OCI-M2 (cell line): ENCODE measurements around the gene RRBP1.

ENCODE experiments used
- DNase-seq: peaks from one replicate; lab custom pipeline; 2025; ENCODE audit not compliant: unreplicated experiment; lab: John Stamatoyannopoulos, UW

Gene RRBP1

DNA sequence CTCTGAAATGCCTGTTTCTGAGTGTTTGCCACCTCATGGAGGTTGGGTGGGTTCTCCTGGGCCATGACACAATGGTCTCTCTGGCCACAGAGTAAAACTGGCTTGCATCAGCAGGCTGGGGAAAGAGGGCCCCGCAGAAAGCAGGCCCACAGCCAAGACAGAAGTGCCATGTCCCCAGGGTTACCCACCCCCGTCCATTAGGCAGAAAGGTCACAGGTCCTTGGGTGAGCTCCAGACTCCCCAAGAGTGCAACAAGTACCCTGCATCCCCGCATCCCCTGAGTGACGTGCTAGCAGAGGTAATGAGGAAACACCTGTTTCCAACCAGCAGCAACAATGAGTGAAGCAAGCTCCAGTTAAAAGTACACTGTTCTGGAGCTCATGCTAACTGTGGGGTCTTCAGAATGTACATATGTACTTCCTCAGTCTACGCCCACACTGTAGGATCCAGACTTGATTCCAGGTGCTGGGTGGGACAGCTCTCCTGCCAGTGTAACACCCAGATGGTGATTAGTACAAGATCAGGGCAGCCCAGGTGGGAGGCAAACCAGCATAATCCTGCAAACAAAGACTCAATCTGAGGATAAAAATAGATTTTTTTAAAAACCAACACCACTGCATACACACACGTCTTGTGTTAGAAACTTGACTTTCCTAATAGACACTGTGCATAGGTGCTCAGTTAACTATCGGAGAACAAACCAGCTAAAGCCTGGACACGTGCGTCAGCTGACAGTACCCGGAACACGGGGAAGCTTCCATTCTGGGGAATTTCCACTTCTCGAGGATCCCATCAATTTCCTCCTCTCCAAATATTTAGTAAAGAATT, 31.5 kb downstream of the RRBP1 start:
- no peak for DNase-seq

DNA sequence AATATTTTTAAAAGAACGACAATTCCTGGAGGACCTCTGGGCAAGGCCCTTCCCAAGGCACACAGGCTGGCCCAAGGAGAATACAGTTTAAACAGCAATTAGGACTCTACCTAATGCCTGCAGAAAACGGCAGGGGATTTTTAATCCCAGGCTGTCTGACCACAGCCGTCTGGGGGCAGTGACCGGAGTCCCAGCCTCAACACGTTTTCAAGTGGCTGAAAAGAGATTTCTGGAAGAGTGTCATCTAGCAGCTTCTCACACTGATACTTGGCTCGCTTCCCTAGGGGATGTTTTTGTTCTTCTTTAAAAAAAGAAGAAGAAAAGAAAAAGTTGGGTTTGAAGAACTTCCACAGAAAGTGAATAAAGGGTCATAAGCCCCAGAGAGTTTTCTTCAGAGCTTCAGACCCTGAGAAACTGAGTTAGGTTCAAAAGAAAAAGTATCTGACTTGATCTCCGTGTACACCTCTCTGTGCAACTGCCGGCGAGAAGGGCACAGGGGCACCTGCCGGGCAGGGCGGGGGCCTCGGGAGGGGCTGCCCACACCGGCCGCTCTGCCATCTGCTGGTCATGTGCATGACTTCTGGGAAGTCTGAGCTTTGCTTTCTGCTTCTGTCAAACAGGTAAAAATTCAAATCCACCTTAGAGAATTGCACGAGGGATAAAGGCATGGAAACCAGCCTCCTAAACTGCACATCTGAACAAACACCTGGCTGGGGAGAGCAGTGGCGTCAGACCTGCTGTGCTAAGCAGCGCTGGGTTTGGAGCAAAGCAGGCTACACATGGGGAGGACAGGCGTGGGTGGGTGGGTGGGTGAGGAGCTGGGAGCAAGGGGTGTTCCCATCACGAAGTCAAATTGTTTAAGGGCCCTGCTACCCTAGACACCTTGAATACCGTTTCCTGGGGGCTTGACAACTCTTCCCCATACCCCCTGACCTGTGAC, 33.0 kb downstream of the RRBP1 start:
- DNase-seq: no peak

DNA sequence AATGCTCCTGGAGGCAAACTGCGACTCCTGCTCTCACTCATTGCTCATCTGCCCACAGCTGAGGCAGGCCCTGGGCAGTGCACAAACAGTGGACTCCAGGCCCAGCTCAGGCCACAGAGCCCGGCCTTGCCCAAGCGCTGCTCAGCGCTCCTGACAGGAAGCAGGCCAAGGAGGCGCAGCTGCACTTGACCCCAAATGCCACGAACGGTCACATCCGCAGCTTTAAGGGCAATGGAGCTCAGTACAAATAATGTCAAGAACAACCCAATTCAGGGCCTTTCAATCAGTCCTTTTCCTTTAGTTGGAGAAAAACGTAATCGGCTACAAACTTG, 33.8 kb downstream of the RRBP1 start:
- DNase-seq: no peak

DNA sequence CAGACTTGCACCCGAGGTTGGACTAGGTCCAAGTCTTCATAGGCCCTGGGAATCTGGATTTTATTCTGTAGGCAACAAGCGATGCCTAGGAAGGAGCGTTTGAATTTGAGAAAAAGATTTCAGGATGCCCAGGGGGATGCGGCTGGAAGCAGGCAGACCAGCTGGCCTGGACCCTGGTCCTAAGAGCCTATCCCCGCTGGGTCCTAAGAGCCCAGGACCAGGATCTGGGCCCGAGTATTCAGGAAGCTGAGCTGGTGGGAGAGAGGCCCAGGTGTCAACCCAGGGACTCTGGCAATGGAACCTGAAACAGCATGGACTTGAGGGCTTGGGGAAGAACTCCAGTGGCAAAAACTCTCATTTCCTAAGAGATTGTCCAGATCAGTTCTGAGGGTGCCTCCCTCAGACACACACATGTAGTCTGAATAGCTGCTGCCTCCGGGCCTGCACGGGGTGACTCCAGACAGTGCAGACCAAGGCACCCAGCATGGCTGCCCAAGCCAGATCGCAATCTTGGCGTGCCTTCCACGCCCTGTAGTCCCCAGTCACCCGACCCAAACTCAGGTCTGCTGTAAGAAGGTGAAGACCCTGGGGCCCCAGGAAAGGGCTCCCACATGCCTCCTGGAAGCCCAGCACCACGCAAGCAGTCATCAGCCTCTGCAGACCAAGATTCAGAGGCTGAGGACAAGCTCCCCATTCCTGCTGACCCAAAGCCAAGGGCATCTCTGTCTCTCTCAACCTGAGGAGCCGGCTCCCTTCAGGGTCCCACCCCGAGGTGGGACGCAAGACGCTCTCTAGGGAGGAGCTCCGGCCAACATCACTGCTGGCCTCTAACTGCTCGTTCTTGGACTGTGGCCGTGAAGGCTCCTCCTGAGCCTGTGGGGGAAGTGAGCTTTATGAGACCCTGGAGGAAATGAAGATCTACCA, 34.4 kb downstream of the RRBP1 start:
- DNase-seq: no peak

GRCh38 chr20:17646961-17647301, 35.1 kb downstream of the RRBP1 start:
- DNase-seq: no peak

GRCh38 chr20:17646209-17646960, 35.7 kb downstream of the RRBP1 start:
- no peak for DNase-seq

DNA sequence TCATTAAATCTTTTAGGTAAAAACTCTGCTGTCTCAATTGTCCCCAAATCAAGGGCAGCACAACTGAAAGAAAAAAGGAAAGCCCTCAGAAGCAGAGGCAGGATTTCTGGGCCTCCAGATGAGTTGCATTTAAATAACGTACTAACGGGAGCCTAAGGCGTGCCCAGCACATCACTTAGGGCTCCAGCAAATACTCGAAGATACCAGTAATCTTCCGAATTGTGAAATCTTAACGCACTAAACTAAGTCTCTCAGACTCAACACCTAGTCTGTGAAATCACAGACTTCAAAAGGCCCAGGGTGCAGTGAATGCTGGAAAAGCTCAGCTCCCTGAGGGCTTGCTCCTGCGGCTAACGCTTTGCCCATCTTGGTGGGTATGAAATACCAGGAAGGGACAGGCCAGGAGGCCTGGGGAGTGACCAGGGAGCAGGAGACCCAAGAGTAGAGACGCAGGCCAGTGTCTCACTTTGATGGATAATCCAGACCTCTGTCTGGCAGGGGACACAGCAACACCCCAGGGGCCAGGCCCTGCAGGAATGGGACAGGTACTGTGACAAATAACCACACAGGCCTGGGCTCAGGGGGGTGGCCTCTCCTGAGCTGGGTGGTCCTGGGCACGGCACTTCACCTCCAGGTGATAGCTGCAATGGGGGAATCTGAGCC, 36.4 kb downstream of the RRBP1 start:
- DNase-seq: no peak

- DNase-seq: no peak
Measured at GRCh38 chr20:17645010-17645409, 37.0 kb downstream of the RRBP1 start.

GRCh38 chr20:17644451-17644850, 37.6 kb downstream of the RRBP1 start:
- no peak for DNase-seq

DNA sequence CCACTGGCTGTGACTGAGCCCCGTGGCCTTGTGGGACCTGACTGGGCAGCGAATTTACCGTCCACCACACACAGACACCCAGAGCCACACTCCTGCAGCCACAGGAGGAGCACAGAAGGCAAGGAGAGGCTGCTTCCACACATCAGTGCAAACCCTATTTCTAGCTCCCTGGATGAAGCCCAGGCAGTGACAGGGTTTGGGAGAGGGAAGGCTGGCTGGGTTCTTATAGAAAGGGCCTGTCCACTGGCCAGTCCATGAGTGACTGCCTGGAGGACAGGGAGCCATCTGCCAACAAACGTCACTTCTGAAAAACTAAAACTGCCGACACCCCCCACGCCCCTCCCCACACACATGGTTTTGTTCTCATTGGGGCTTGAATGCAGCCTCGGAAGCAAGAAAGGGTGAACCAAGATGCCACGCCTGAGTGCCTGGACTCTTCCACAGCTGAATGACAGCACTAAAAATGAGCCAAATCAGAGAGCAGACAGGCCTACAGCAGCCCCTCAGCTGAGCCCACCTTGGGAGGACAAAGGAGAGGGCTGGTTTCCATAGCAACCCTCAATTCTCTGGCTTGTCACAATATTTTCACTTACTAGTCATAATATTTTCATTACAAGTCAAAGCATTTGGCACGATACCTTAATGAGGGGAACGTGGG, 38.4 kb downstream of the RRBP1 start:
- DNase-seq: no peak

DNA sequence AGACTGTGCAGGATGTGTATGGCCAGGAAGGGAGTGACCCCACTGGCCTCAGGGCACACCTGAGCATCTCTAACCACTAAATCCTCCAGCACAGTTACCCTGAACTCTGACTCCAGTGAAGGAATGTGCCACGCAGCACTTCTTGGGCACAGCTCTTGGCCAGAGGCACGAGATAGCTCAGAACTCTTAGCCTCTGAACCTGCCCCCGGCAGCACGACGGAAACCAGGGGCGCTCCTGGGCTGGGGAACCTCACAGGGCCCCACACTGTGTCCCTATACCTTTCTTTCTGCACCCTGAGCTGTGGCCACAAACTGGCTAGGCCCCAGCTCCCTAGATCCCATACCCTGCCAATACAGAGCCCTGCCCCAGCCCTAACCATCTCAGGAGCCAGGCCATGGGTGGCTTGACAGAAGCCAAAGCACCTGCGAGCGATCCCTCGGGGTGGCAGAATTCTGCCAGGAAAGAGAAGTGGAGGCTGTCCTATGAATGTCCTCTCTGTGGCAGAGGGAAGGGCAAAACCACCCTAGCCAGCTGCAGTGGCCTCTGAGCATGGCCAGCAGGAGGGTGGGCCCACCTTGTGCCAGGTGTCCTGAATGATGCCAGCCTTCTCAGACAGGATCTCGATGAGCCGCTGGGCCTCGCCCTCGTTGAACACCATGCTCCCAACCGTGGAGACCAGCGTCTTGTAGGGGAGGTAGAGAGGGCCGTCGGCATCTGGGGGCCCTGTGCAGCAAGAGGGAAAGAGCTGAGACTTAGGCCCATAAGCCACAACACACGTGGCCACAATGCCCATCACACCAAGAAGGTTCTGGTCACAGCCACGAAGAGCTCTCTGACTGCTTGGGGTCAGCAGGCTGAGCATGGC, 39.4 kb downstream of the RRBP1 start:
- DNase-seq: no peak

- DNase-seq: no peak
Measured at GRCh38 chr20:17641993-17642392, 40.0 kb downstream of the RRBP1 start.

DNA sequence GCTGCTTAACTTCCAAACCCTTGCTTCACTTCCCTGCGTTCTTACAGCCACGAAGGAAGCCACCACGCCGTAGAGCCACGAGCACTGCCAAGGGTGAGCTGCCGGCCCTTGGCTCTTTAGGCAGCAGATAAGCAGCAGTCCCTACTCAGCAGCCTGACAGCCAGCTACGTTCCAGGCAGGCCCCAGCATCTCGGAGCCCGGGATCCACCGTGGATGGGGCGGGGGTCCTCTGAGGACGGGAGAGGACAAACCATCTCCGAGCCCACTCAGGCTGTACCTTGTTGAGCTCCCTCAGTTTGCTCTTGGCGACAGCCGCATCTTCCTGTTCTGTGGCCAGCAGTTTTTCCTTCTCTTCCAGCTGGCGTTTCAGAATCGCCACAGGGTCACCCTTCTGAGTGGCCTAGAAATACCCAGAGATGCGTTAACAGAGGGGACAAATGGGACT, 40.5 kb downstream of the RRBP1 start:
- no peak for DNase-seq

- no peak for DNase-seq
Measured at GRCh38 chr20:17640875-17641378, 41.1 kb downstream of the RRBP1 start.

DNA sequence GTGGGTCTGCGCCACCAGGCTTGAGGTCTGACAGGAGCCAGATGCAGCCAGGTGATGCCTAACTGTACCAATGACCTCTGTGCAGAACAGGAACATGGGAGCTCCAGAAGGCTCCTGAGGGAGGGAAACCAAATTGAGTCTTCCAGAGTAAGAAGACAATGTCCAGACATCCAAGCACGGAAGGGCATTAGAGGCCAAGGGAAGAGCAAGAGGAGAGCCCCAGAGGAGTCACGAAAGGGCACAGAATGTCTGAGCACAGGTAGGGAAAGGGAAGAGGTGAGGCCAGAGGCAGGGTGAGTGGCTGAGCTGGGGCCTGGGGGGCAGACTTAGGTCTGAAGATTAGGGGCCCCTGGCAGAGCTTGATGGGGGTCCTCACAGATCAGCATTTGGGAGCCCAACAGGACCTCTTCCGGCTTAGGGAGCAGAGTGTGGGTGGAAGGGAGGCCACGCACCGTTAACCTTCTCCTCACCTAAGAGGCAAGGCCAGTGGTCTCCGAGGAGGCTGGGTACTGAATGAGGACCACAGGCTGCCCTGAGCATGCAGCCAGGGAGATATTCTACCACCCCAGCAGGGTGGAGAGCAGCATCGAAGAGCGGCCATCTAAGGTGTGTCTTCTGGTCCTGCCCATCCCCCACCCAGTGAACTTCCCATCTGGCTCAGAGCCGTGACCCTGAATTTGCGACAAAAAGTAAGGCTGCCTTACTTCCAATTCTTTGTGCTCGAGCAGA, 41.7 kb downstream of the RRBP1 start:
- DNase-seq: no peak

GRCh38 chr20:17638835-17639407, 43.1 kb downstream of the RRBP1 start:
- DNase-seq: no peak

GRCh38 chr20:17637985-17638640, 43.9 kb downstream of the RRBP1 start:
- no peak for DNase-seq
